HG03045 (cell line): ENCODE data around the gene HSPD1.

Experiments
- ATAC-seq: cut with Tn5 transposase; IDR thresholded peaks from one replicate; pipeline ENCODE4 v1.9.1; 2021; ENCODE audit warnings: mild to moderate bottlenecking, moderate library complexity; ENCODE audit not compliant: unreplicated experiment

HSPD1 gene

GRCh38 chr2:197445746-197446145, 53.9 kb downstream of the HSPD1 start:
- ATAC-seq, result no peak

DNA sequence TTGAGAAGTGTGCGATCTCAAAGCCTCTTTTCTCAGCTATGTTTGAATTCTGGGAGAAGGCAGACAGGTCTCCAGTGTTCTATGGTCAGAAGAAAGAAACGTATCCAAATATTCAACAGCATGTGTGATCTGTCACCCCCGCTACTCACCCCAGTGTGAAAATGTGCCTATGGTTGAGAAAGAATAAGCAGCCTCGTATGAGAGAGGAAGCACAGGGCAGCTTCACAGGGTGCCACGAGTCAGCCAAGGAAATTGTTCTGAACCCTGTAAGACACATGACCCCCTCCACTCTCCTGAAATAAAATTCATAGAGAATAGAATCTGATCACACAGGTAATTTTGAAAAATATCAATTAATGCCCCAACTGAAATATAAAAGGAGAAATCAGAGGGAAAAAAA, 56.8 kb downstream of the HSPD1 start:
- ATAC-seq, result no peak

DNA sequence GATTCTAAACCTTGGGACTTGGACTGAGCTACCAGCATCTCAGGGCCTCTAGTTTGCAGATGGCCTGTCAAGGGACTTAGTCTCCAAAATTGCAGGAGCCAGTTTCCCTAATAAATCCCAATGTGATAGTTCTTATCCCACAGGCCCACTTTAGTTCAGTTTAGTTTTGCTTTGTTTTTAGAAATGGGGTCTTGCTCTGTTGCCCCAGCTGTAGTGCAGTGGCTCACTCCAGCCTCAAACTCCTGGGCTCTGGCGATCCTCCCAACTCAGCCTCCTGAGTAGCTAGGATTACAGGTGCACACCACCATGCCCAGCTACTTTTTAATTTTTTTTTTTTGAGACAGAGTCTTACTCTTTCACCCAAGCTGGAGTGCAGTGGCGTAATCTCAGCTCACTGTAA, 62.3 kb downstream of the HSPD1 start:
- no peak for ATAC-seq
